A549 (cell line): ENCODE results near the gene IRS2.

ENCODE experiments used
- ESRRA ChIP-seq: fragments of 150-350 bp; IDR thresholded peaks from 2 replicates; pipeline ENCODE4 v1.6.1; 2014; ENCODE audit warnings: mild to moderate bottlenecking, low read length, borderline replicate concordance
- KDM1A ChIP-seq: fragments of 200-600 bp; sonication (generic); IDR thresholded peaks from 2 replicates; pipeline ENCODE4 v1.6.1; 2016; ENCODE audit warnings: low read depth, mild to moderate bottlenecking
- MYC ChIP-seq: IDR thresholded peaks from 2 replicates; pipeline ENCODE4 v1.6.1; 2012; ENCODE audit warnings: mild to moderate bottlenecking, inconsistent platforms, low read length, improper control_type of control experiment, borderline replicate concordance
- NFE2L2 ChIP-seq: fragments of 150-350 bp; conservative IDR thresholded peaks from 2 replicates; pipeline ENCODE4 v1.6.1; 2014; ENCODE audit warnings: low read length
- POLR2A ChIP-seq: IDR thresholded peaks from 2 replicates; pipeline ENCODE4 v1.6.1; 2012; ENCODE audit warnings: mild to moderate bottlenecking, low read length
- RCOR1 ChIP-seq: fragments of 150-350 bp; IDR thresholded peaks from 2 replicates; pipeline ENCODE4 v1.6.1; 2014; ENCODE audit warnings: antibody characterized with exemption, low read length, low read depth
- REST ChIP-seq: fragments of 200-600 bp; sonication (generic); IDR thresholded peaks from 2 replicates; pipeline ENCODE4 v1.6.1; 2016; ENCODE audit warnings: antibody characterized with exemption, mild to moderate bottlenecking, moderate library complexity
- SREBF2 ChIP-seq: fragments of 450-650 bp; IDR thresholded peaks from 2 replicates; pipeline ENCODE4 v1.6.1; 2014; ENCODE audit warnings: mild to moderate bottlenecking, moderate library complexity
- USF2 ChIP-seq: fragments of 450-650 bp; IDR thresholded peaks from 2 replicates; pipeline ENCODE4 v1.6.1; 2014; ENCODE audit warnings: antibody characterized with exemption
- TF ChIP-seq, protein P1 (sequence below): fragments of >200 bp; sonication (Bioruptor Twin); formaldehyde crosslinking; IDR thresholded peaks from 3 replicates; pipeline ENCODE4 v1.5.1; 2016

GRCh38 chr13:109804654-109805053, 18.3 kb upstream of the IRS2 start:
- TF ChIP-seq ESRRA (no peak), SREBF2 (no peak), RCOR1 (no peak), USF2 (no peak), POLR2A (no peak), MYC (no peak), NFE2L2 (no peak), KDM1A (no peak), REST (peak; percentile 60; the same call in 1 of the 2 replicates)
- TF ChIP-seq, protein P1, sequence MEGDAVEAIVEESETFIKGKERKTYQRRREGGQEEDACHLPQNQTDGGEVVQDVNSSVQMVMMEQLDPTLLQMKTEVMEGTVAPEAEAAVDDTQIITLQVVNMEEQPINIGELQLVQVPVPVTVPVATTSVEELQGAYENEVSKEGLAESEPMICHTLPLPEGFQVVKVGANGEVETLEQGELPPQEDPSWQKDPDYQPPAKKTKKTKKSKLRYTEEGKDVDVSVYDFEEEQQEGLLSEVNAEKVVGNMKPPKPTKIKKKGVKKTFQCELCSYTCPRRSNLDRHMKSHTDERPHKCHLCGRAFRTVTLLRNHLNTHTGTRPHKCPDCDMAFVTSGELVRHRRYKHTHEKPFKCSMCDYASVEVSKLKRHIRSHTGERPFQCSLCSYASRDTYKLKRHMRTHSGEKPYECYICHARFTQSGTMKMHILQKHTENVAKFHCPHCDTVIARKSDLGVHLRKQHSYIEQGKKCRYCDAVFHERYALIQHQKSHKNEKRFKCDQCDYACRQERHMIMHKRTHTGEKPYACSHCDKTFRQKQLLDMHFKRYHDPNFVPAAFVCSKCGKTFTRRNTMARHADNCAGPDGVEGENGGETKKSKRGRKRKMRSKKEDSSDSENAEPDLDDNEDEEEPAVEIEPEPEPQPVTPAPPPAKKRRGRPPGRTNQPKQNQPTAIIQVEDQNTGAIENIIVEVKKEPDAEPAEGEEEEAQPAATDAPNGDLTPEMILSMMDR = no peak
